Measurements from ENCODE around the gene TM4SF20. TPM values are rescaled to one million over a fixed set of nuclear protein-coding genes. Genes with fewer than 3 reads are reported as not detected.

The TM4SF20 gene
- total RNA-seq, 2 experiments from 2014 or later = not detected

GRCh38 chr2:227320305-227321094 is 58.6 kb downstream of the TM4SF20 start:
- no peak for DNase-seq (ENCODE audit: low spot score)
- no peaks in the 10 kb centered on the region; the same call in 1 of the 2 replicates for H3K9me2 ChIP-seq (ENCODE audit: insufficient read depth, low read length)
- CTCF ChIA-PET (ENCODE audit: unreplicated experiment) = no interaction called here

DNA sequence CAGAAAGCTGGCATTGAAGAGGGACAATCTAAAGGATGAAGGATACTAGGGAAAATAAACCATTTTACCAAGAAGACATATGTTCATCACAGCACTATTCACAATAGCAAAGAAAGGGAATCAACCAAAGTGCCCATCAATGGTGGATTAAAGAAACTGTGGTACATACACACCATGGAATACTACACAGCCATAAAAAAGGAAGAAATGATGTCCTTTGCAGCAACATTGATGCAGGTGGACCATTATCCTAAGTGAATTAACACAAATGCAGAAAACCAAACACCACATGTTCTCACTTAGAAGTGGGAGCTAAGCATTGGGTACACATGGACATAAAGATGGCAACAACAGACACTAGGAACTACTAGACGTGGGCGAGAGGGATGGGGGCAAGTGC is 61.3 kb downstream of the TM4SF20 start:
- Histone ChIP-seq H3K4me3 (ENCODE audit: low read depth, low read length, poor library complexity, severe bottlenecking) (no peak overlapping the region), H3K27ac (ENCODE audit: low read depth, low read length, poor library complexity, severe bottlenecking) (no peak overlapping the region), H3K36me3 (ENCODE audit: insufficient read depth, low read length) (no peaks in the 10 kb centered on the region), H4K20me1 (ENCODE audit: insufficient read depth, low read length) (no peaks in the 10 kb centered on the region), H3K9me3 (ENCODE audit: low read length) (no peaks in the 10 kb centered on the region; the same call in 1 of the 2 replicates), H3K9me2 (ENCODE audit: insufficient read depth, low read length) (no peaks in the 10 kb centered on the region), H3K4me2 (ENCODE audit: low read length) (no peak overlapping the region), H3K4me1 (ENCODE audit: insufficient read depth, low read length, poor library complexity, severe bottlenecking) (no peaks in the 10 kb centered on the region), H3K79me2 (ENCODE audit: insufficient read depth, low read depth, low read length) (no peaks in the 10 kb centered on the region), H2AFZ (ENCODE audit: low read length) (no peak overlapping the region)
- no TSS peak for BruUV-seq (replicated peaks)
- TF ChIP-seq EZH2phosphoT487 (IDR thresholded peaks at IDR 0.05; ENCODE audit: borderline replicate concordance, low read depth, low read length) (no peak), CTCF (conservative IDR thresholded peaks at IDR 0.05; ENCODE audit: low read length) (no peak)
- no peak for DNase-seq (ENCODE audit: low spot score)
- POLR2A ChIA-PET = no interaction called here
- intact Hi-C loops (cut with micrococcal nuclease; ENCODE audit: unreplicated experiment) = no loop called here
- CTCF ChIA-PET (ENCODE audit: unreplicated experiment) = no interaction called here

More at GRCh38 chr2:227320305-227321094, 58.6 kb downstream of the TM4SF20 start:
- H3K9me3 ChIP-seq (ENCODE audit: low read length) = peaks cover 6% of the 10 kb centered on the region; the same call in 1 of the 2 replicates
- POLR2A ChIA-PET = interaction anchor here (0.8 to 1.1 kb wide), 2 partner anchors 18 to 25 kb away, joined by 3 read pairs; no protein-coding TSS in a partner anchor
- no peaks in the 10 kb centered on the region for H4K20me1 ChIP-seq (ENCODE audit: insufficient read depth, low read length)
- no TSS peak for BruUV-seq (replicated peaks)
- no peak overlapping the region for H3K4me3 ChIP-seq (ENCODE audit: low read depth, low read length, poor library complexity, severe bottlenecking)
- TF ChIP-seq EZH2phosphoT487 (IDR thresholded peaks at IDR 0.05; ENCODE audit: borderline replicate concordance, low read depth, low read length) = no peak
- no peak for TF ChIP-seq CTCF (conservative IDR thresholded peaks at IDR 0.05; ENCODE audit: low read length)
- intact Hi-C loops (cut with micrococcal nuclease; ENCODE audit: unreplicated experiment) = loop anchor here (10.0 kb wide), 1 partner anchor 156 kb away; the partner anchor contains the start of genes COL4A3 and COL4A4
- no peak overlapping the region for H2AFZ ChIP-seq (ENCODE audit: low read length)
- peaks cover 5% of the 10 kb centered on the region for H3K4me1 ChIP-seq (ENCODE audit: insufficient read depth, low read length, poor library complexity, severe bottlenecking)
- no peak overlapping the region for H3K4me2 ChIP-seq (ENCODE audit: low read length)
- peaks cover under 1% of the 10 kb centered on the region; the same call in 1 of the 2 replicates for H3K79me2 ChIP-seq (ENCODE audit: insufficient read depth, low read depth, low read length)
- H3K27ac ChIP-seq (ENCODE audit: low read depth, low read length, poor library complexity, severe bottlenecking) = no peak overlapping the region
- H3K36me3 ChIP-seq (ENCODE audit: insufficient read depth, low read length) = no peaks in the 10 kb centered on the region

GRCh38 chr2:227313310-227313709 is 65.8 kb downstream of the TM4SF20 start:
- no peaks in the 10 kb centered on the region for H3K9me2 ChIP-seq (ENCODE audit: insufficient read depth, low read length)
- no peak overlapping the region for H3K4me2 ChIP-seq (ENCODE audit: low read length)
- BruUV-seq (replicated peaks) = no TSS peak
- H3K79me2 ChIP-seq (ENCODE audit: insufficient read depth, low read depth, low read length) = no peaks in the 10 kb centered on the region
- no peaks in the 10 kb centered on the region for H3K9me3 ChIP-seq (ENCODE audit: low read length)
- no peaks in the 10 kb centered on the region for H3K4me1 ChIP-seq (ENCODE audit: insufficient read depth, low read length, poor library complexity, severe bottlenecking)
- H4K20me1 ChIP-seq (ENCODE audit: insufficient read depth, low read length) = no peaks in the 10 kb centered on the region
- no peak overlapping the region for H3K4me3 ChIP-seq (ENCODE audit: low read depth, low read length, poor library complexity, severe bottlenecking)
- no peak overlapping the region for H2AFZ ChIP-seq (ENCODE audit: low read length)
- H3K27ac ChIP-seq (ENCODE audit: low read depth, low read length, poor library complexity, severe bottlenecking) = no peak overlapping the region
- H3K36me3 ChIP-seq (ENCODE audit: insufficient read depth, low read length) = no peaks in the 10 kb centered on the region
- DNase-seq (ENCODE audit: low spot score) = no peak
- no peak for TF ChIP-seq CTCF (conservative IDR thresholded peaks at IDR 0.05; ENCODE audit: low read length)
- no peak for TF ChIP-seq EZH2phosphoT487 (IDR thresholded peaks at IDR 0.05; ENCODE audit: borderline replicate concordance, low read depth, low read length)
- intact Hi-C loops (cut with micrococcal nuclease; ENCODE audit: unreplicated experiment) = no loop called here
- POLR2A ChIA-PET = interaction anchor here (0.6 to 0.9 kb wide), 2 partner anchors 10 to 480 kb away, joined by 3 read pairs; no protein-coding TSS in a partner anchor
- CTCF ChIA-PET (ENCODE audit: unreplicated experiment) = no interaction called here

All from OCI-LY7 (cell line).